Esophagus squamous epithelium (tissue), 4 donors: ENCODE data around the gene WBP2NL.

Experiments used
- POLR2A ChIP-seq, 4 donors: fragments of 450-650 bp; IDR thresholded peaks; one replicate each; pipeline ENCODE4 v1.6.1; 2017; ENCODE audit warnings: antibody characterized with exemption in 4 of 4, mild to moderate bottlenecking in 4 of 4, moderate library complexity in 3 of 4
- TF ChIP-seq, protein P1 (sequence below), 6 experiments: fragments of 450-650 bp in 4 of 6; fragments of 200-600 bp in 2 of 6; sonication (generic) in 2 of 6; IDR thresholded peaks; one replicate each; pipeline ENCODE4 v1.5.1; 2016 to 2019; ENCODE audit warnings: antibody characterized with exemption in 6 of 6, mild to moderate bottlenecking in 4 of 6, moderate library complexity in 4 of 6

DNA sequence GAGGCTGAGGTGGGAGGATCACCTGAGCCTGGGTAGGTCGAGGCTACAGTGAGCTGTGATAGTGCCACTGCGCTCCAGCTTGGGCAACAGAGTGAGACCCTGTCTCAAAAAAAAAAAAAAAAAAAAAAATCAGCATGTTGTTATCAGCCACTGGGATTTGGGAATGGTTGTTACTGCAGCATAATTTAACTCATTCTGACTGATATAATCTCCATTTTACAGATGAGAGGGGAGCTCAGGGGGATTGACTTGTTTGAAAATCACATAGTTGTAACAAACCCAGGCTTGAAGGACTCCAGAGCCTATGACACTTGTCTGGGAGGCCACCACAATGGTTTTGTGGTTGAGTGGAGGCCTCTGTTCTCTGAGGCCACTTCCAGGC lies 32.4 kb upstream of the WBP2NL start:
- TF ChIP-seq, protein P1, sequence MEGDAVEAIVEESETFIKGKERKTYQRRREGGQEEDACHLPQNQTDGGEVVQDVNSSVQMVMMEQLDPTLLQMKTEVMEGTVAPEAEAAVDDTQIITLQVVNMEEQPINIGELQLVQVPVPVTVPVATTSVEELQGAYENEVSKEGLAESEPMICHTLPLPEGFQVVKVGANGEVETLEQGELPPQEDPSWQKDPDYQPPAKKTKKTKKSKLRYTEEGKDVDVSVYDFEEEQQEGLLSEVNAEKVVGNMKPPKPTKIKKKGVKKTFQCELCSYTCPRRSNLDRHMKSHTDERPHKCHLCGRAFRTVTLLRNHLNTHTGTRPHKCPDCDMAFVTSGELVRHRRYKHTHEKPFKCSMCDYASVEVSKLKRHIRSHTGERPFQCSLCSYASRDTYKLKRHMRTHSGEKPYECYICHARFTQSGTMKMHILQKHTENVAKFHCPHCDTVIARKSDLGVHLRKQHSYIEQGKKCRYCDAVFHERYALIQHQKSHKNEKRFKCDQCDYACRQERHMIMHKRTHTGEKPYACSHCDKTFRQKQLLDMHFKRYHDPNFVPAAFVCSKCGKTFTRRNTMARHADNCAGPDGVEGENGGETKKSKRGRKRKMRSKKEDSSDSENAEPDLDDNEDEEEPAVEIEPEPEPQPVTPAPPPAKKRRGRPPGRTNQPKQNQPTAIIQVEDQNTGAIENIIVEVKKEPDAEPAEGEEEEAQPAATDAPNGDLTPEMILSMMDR (IDR thresholded peaks at IDR 0.05) = no peak
- no peak for TF ChIP-seq POLR2A (IDR thresholded peaks at IDR 0.05)
